Kidney epithelial cell (primary cell): ENCODE results near the gene RPTOR. TPM values are rescaled to one million over a fixed set of nuclear protein-coding genes. Genes with fewer than 3 reads are reported as not detected.

Source experiments
- DNase-seq: peaks from one replicate; pipeline ENCODE4 v3.0.0-alpha.2; 2010; ENCODE audit warnings: low read depth
- H3K27me3 ChIP-seq: 2 replicates; pipeline ENCODE4 v1.6.0; 2011; ENCODE audit warnings: low read length; ENCODE audit not compliant: control insufficient read depth, insufficient read depth
- H3K36me3 ChIP-seq: 2 replicates; pipeline ENCODE4 v1.5.1; 2011; ENCODE audit warnings: low read length; ENCODE audit not compliant: control insufficient read depth, insufficient read depth
- H3K4me3 ChIP-seq: 2 replicates; pipeline ENCODE4 v1.5.1; 2011; ENCODE audit warnings: low read depth, mild to moderate bottlenecking, control low read depth, low read length
- CTCF ChIP-seq: IDR thresholded peaks from 2 replicates; pipeline ENCODE4 v1.5.1; 2011; ENCODE audit warnings: mild to moderate bottlenecking, moderate library complexity, low read length, control low read depth, inconsistent platforms; ENCODE audit not compliant: insufficient read depth, poor library complexity, severe bottlenecking
- total RNA-seq: library from RNA; depleted of rRNA; stranded (reverse); fragments of >200 nt; gene quantifications from 2 replicates; pipeline ENCODE4 v1.2.3, GENCODE V29; 2015

RPTOR gene
- total RNA-seq, 1 donor from 2014 or later, result 22.7 TPM

GRCh38 chr17:80844418-80844990 is 299.9 kb downstream of the RPTOR start:
- Histone ChIP-seq H3K27me3 (no peaks in the 10 kb centered on the region), H3K4me3 (no peak overlapping the region), H3K36me3 (peaks cover 1% of the 10 kb centered on the region)
- TF ChIP-seq CTCF, result no peak
- no peak for DNase-seq

- no peak for TF ChIP-seq CTCF
- Histone ChIP-seq H3K27me3 (no peaks in the 10 kb centered on the region), H3K36me3 (peaks cover 1% of the 10 kb centered on the region), H3K4me3 (no peak overlapping the region)
- no peak for DNase-seq
Measured at GRCh38 chr17:80845069-80845862, 300.6 kb downstream of the RPTOR start.

GRCh38 chr17:80845863-80846671 is 301.4 kb downstream of the RPTOR start:
- TF ChIP-seq CTCF, result no peak
- DNase-seq, result no peak
- H3K4me3 ChIP-seq, result no peak overlapping the region
- no peaks in the 10 kb centered on the region for H3K27me3 ChIP-seq
- H3K36me3 ChIP-seq, result peaks cover 1% of the 10 kb centered on the region

- no peak for DNase-seq
- H3K36me3 ChIP-seq, result peaks cover 1% of the 10 kb centered on the region
- no peaks in the 10 kb centered on the region for H3K27me3 ChIP-seq
- no peak for TF ChIP-seq CTCF
- H3K4me3 ChIP-seq, result no peak overlapping the region
Measured at GRCh38 chr17:80846932-80847331, 302.3 kb downstream of the RPTOR start.

- H3K4me3 ChIP-seq, result no peak overlapping the region
- no peak for DNase-seq
- H3K36me3 ChIP-seq, result peaks cover 1% of the 10 kb centered on the region
- TF ChIP-seq CTCF, result no peak
- no peaks in the 10 kb centered on the region for H3K27me3 ChIP-seq
Measured at GRCh38 chr17:80847496-80848230, 303.0 kb downstream of the RPTOR start.
